HG03045 (cell line): ENCODE measurements around the gene DDX28.
"Not testable (repeated sequence)": the region's sequence is repeated elsewhere in the genome, so short reads cannot be mapped to it uniquely, and the experiment has no call there.

Source experiments
- ATAC-seq: cut with Tn5 transposase; IDR thresholded peaks from one replicate; pipeline ENCODE4 v1.9.1; 2021; ENCODE audit warnings: mild to moderate bottlenecking, moderate library complexity; ENCODE audit not compliant: unreplicated experiment

DDX28 gene

GRCh38 chr16:68040506-68041288, 17.7 kb upstream of the DDX28 start:
- peak; percentile 75 for ATAC-seq

GRCh38 chr16:68037841-68038597, 15.0 kb upstream of the DDX28 start:
- ATAC-seq, result no peak

- ATAC-seq, result no peak
Observed at GRCh38 chr16:68035227-68035626, 12.2 kb upstream of the DDX28 start.

- ATAC-seq, result no peak
Observed at GRCh38 chr16:68033101-68033500, 10.1 kb upstream of the DDX28 start.

- no peak for ATAC-seq
Observed at GRCh38 chr16:68031951-68032350, 8.9 kb upstream of the DDX28 start.

GRCh38 chr16:68030108-68030507, 7.1 kb upstream of the DDX28 start:
- not testable (repeated sequence) for ATAC-seq

GRCh38 chr16:68028996-68029395, 6.0 kb upstream of the DDX28 start:
- ATAC-seq, result no peak

- peak; percentile 8 for ATAC-seq
Observed at GRCh38 chr16:68022278-68022727, 729 bp downstream of the DDX28 start.

- ATAC-seq, result no peak
Observed at GRCh38 chr16:68021490-68021889, 1.5 kb downstream of the DDX28 start.

- ATAC-seq, result no peak
Observed at GRCh38 chr16:68019167-68019680, 3.8 kb downstream of the DDX28 start.

GRCh38 chr16:68015681-68016080, 7.4 kb downstream of the DDX28 start, which contains the start of gene DPEP2NB:
DPEP2NB (minus strand) TSS chr16:68015911; CDS start chr16:68015770, 141 bp downstream.
- no peak for ATAC-seq

GRCh38 chr16:68013440-68013839, 9.6 kb downstream of the DDX28 start:
- ATAC-seq, result no peak

GRCh38 chr16:68009872-68010271, 13.2 kb downstream of the DDX28 start:
- ATAC-seq, result not testable (repeated sequence)

GRCh38 chr16:68009157-68009735, 13.8 kb downstream of the DDX28 start:
- no peak for ATAC-seq

GRCh38 chr16:68005786-68006286, 17.2 kb downstream of the DDX28 start:
- ATAC-seq, result no peak

GRCh38 chr16:68005211-68005610, 17.8 kb downstream of the DDX28 start:
- ATAC-seq, result no peak

GRCh38 chr16:68003031-68003430, 20.0 kb downstream of the DDX28 start:
- ATAC-seq, result no peak

GRCh38 chr16:68000450-68000849, 22.6 kb downstream of the DDX28 start:
- no peak for ATAC-seq

- ATAC-seq, result no peak
Observed at GRCh38 chr16:67999985-68000384, 23.0 kb downstream of the DDX28 start.

GRCh38 chr16:67998779-67999688, 24.0 kb downstream of the DDX28 start, which contains the start of gene DPEP2:
DPEP2 (minus strand) TSS chr16:67999484; CDS start chr16:67993212, 6,272 bp downstream.
- ATAC-seq, result not testable (repeated sequence)
